Right renal pelvis (tissue), 4 donors: ENCODE results near the gene PITPNM3. TPM values are rescaled to one million over a fixed set of nuclear protein-coding genes. Genes with fewer than 3 reads are reported as not detected.

ENCODE experiments used
- DNase-seq, 4 donors: peaks; one replicate each; pipeline ENCODE4 v3.0.0-alpha.2; 2013; ENCODE audit warnings: low read depth in 4 of 4, low spot score in 3 of 4, missing footprints in 1 of 4
- polyA plus RNA-seq, 4 donors: library from polyadenylated mRNA; unstranded; fragments of 120-200 nt; gene quantifications; one replicate each; pipeline ENCODE4 v1.2.1, GENCODE V29; 2013; ENCODE audit not compliant: insufficient read length in 4 of 4

PITPNM3 gene
- polyA plus RNA-seq, 4 donors = 8.0 to 11.2 (median 9.1) TPM

DNA sequence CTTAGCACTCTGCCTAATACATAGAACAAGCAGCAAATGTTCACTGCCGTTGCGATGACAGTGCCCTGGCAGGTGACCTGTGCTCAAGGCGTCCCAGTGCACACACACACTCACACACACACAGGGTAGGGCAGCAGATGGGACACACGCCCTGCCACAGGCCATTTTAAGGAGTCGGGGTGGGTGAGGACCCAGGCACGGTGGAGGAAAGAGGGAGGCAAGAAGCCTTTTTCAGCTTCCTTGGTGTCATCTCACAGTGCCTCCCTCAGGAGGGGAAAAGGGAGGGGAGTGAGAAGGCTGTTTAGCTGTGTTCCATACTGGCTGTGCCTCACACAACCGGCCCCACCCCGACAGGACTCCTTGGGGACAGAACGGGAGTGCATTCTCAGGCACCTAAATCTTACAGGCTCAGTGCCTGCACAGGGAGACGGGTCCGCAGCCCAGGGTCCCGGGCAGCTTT, 1.5 kb downstream of the PITPNM3 start:
- DNase-seq = no peak

DNA sequence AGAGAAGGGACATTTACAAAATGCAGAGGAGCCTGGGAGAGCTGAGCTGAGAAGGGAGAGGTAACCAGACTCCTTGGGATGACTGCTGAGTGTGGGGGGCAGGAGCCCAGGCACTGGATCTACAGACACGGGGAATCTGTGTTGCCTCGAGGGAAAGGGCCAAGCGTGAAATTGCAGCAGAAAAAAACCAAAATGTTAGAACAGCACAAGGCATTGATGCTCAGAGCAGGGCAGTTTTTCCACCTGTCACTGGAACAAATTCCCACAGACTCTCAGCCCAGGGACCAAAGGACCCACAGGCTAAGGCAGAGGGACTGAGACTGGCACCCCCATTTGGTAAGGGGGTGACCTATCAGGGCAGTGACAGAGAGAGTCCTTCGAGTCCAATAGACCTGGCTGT, 2.0 kb downstream of the PITPNM3 start:
- no peak for DNase-seq

DNA sequence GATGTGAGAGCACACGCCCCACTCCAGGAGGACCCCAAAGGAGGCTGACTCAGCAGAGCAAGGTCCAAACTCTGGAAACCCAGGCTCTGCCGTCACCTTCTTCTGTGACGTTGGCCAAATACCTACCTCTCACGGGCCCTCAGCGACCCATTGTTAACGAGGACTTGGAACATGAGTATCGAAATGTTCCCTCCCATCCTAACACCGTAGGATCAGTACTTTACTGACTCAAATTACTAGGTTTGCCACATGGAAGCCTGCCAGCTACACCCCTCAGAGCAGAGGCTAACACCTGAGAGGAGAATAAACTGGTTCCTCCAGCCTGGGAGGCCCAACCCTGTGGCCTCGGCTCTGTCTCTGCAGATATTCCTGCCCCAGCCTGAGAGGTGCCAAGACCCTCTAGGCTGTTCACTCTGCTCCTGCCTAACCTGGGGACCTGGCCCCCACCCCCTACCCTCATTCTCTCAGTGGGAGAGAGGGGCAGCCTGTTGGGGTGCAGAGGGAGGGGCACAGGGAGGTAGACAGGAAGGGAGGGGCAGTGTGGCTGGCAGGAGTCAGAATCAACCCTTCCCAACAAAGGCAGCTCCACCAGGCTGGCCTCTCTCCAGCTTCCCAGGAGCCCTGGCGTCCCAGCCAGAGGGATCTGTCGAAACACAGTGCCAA, 4.4 kb downstream of the PITPNM3 start:
- DNase-seq = no peak

DNA sequence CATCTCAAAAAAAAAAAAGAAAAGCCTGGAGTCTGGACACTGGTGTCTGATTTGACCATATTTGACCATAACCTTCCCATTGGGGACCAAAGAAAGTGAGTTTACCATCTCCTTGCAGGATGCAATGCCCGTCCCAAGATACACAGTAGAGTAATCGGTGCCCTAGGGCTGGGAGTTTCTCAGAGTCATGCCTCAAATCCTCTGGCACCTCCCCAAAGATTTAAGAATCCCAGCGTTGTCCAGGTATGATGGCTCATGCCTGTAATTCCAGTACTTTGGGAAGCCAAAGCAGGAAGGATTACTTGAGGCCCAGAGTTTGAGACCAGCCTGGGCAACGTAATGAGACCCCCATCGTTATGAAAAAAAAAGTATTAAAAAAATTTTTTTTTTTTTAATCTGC, 5.0 kb downstream of the PITPNM3 start:
- no peak for DNase-seq

DNA sequence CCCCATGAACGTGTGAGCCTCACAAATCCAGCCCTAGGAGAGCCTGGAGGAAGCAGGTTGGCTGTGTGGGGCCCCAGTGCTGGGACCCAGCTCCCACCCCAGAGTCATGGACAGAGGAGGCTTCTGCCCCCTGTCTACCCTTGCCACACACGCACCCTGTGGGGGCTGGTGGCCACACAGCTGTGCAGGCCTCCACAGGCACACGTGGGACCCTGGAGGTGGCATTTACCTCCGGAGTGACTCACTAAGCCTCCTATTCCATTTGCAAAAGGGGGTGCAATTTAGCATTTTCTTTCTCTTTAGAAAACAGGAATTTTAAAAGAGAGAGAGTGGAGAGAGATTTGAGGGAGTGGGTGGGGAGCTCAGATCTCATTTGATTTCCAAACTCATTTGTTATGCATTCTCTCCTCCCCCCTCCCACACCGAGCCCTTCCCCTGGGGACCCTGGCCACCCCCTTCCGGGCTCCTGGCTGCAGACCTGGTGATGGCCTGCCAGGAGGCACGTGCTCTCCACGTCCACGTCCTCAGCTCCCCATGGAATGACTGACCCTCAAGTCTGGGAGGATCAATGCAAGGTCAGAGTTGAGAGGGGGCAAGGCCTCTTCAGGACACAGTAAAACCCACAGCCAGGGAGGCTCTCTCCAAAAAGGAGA, 6.8 kb downstream of the PITPNM3 start:
- no peak for DNase-seq

DNA sequence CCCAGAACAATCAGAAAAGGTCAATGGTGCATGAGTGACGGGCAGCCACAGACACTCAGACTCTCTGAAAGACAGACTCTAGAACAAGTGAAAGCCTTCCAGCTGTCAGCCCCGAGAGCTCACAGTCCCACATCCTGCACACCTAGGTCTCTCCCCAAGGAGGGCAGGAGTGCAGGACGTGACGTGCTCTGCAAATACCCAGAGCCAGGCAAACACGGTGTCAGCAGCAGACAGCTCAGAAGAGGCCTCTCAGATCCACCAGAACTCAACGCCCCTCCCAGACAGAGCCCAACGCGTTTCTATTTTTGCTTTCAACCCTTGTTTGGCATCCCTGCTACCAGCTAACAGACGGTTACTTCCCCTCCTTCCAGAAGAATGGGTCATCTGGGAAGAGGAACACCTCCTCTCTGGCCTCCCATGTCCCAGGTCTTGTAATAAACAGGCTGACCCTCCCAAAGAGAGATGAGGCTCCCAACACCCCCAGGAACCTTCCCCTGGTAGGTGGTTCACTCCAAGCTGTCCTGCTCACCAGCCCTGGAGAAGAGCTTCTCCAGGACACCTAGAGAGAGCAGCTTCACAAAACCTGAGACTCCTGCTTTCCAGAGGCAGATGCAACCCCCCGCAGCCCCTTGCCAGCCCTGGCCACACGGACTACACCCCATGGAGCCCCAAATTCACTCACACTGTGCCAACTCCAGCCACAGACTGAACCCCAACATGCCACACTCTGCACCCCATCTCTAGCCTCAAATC, 7.6 kb downstream of the PITPNM3 start:
- DNase-seq = no peak

DNA sequence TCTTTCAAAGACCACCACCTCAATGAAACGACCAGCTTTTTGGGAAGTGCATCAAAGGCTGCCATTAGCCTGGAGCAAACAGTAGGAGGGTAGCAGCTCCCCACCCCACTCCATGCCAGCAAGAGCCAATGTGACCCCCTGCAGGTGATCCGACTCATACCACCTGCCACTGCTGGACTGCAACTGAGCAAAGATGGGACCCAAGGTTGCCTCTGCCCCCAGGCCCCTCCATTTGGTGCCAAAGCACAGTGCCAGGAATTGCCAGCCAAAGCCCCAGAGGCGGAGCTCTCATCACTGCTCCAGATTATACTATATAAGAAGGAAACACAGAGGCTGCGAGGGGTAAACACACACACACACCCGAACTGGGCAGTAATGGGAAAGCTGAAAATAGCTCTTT, 8.3 kb downstream of the PITPNM3 start:
- no peak for DNase-seq

DNA sequence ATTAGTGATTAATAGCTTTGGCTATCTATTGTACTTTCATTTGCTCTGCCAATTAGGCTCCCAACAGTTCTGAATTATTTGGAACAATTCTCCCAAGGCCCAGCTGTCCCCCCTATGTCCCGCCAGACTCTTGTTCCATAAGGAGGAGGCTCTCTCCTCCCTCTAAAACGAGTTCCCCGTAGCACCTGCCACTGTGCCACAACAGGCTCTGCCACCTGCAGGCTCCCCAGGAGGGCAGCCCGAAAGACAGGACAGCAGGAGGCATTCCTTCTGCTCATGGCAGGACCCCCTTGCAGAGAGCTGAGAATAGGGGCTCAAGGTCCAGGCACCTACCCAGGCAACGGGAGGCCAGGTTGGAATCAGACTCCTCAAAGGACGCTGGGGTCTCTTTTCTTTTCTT, 9.0 kb downstream of the PITPNM3 start:
- no peak for DNase-seq

DNA sequence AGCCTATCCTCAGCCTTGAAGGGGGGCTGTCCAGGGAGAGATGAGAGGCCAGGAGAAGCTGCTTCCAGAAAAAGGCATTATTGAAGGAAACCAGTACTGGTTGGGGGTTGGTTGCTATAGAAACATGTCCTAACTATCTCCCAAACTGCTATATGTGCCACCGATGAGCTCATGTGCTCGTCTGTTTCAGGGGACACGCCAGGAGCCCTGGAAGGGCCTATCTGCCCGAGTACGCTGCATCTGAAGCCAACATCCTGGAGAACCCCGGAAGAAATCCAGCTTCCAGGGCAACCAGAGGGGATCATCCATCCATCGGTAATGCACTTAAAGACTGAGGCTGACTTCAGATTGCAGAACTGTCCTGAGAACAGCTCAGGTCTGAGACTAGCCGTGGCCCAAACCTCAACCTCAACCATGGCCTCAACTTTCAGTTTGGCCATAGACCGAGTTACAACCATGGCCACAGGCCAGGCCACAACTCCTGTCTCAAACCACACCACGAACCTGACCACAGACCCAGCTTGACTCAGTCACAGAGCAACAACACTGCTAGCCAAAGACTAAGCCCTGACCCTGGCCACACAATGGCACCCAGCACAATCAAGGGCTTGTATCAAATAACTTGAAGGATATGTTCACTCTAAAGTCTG, 10.2 kb downstream of the PITPNM3 start:
- DNase-seq = no peak

DNA sequence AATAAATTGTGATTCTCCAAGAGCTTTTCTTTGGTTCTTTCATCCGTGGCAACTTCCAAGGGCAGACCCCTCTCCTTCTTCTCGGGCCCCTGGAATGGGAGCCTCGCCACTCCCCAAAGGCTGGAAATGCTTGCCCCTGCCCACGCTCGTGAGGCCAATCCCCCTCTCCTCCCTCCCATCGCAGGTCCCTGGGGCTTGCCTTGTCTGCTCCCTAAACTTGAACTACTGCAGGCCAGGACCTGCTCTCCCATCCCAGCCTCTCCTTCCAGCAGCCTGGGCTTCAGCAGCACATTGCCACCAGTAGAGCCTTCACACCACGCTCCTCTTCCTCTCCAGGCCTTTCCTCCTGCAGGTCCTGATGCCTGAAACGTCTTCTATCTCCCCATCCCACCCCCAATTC, 11.1 kb downstream of the PITPNM3 start:
- DNase-seq = no peak

DNA sequence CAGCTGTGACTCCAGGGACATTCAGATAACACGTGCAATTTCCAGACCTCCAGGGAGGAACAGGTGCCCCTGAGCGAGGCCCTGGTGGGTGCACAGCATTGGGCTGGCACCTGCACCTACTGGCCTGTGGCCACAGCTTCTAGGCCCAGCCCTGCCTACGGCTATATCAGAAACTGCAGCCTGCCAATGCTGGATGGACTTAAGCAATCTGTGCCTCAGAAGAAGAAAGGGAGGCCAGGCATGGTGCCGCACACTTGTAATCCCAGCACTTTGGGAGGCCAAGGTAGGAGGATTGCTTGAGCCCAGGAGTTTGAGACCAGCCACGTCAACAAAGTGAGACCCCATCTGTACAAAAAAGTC, 12.4 kb downstream of the PITPNM3 start:
- DNase-seq = no peak

DNA sequence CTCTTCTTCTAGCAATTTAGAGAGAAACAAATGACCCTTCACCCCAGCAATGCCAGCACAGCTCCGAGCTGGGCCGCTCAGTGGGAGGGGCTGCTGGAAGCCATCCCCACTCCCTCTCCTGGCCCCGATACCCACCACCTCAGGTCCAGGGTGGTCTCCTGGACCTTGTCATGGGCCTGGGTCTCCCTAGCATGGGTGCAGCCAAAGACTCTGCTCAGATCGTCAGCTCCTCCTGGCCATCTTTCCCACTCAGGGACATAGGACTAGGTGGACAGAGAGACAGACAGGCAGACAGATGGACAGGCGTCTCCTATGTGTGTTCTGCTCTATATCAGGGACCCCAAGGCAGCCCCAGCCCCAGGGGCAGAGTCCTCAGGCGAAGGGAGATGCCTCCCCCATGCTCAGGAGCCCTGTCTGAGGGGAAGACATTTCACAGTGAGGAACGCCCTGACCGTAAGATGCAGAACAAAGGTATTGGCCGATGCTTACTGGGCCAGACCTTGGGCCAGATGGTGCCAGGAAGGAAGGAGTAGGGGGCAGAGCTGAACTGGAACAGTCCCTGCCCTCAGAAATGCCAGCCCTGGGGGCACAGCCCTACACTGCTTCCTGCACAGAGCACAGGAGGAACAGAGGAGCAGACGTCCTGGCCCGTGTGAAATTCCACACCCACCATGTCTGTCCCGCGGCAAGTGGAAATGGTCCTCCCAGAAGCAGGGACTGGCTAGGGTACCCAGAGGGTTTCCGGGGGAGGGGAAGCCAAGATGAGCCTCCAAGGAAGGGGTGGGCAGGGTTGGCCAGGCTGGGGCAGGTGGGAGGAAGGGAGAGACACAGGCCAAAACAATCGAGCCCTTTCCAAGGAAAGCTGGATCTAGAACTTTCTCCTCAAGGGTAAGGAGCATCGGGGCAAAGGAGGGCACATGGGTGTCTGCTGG, 13.0 kb downstream of the PITPNM3 start:
- DNase-seq = no peak

DNA sequence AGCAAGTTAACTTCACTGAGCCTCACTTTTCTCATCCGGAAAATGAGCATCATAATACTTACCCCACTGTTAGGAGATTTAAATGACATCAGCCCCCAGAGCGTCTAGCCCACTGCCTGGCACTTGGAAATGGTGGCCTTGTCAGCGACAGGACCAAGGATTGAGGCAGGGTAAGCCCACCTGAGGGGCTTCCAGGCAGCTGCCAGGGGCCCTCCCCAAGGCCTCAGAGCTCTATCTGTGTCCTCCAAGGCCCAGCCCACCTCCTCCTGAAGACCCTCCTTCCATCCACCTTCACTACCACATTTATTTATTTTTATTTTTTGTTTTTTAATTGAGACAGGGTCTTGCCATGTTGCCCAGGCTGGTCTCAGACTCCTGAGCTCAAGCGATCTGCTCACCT, 13.8 kb downstream of the PITPNM3 start:
- DNase-seq = no peak

DNA sequence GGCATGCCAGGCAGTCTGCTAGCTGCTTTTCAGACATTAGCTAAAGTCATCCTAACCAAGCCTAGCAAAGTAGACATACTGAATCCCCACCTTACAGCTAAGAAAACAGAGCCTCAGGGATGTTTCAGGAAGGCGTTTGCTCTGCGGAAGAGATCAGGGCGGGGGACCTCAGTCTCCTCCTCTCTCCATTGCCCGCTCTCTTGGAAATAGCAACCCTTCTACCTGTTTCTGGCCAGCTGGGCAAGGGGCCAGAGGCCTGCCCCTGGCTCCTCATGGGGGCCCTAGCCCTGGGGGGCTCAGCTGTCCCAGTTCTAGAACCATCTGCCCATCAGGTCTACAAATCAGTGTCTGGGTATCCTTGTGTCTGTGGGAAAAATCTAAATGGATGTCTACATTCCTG, 14.5 kb downstream of the PITPNM3 start:
- DNase-seq = no peak

DNA sequence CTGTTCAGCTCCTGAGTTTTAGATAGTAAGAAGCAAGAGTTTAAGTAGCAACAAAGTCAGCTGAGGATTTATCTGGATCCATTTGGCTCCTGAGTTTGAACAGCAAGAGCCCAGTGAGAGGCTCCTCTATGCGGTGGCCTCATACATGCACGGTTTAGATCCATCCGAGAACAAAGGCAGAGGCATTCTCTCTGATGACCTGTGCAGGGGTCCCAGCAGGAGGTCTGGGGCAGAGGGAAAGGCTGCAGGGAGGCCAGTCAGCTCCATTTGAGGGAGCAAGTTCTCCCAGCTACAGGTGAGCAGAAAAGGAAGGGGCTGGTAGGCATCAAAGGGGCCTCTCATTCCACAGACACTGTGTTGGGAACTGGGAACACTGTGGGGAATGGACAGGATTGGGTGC, 16.5 kb downstream of the PITPNM3 start:
- DNase-seq = no peak

DNA sequence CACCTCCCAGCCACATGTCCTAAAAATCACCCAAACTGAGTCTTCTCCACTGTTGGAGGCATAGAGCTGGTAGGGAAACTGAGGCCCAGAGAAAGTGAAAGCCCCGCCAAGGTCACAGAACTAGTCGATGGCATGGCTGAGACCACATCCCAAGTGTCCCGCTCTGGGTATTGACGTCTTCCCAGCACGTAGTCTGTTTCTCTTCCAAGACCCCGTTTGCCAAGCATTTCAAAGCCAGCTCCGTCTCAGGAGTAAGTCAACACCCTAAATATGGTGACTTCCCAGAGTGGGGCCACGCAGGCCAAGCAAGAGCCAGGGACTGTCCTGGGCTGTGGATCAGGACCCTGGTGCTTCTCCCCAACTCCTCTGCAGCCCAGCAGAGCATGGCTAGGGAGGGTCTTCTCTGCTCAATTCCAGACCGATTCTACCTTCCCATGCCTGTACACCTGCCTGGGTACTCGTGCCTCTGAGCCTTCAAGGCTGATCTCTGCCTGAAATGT, 19.7 kb downstream of the PITPNM3 start:
- no peak for DNase-seq

DNA sequence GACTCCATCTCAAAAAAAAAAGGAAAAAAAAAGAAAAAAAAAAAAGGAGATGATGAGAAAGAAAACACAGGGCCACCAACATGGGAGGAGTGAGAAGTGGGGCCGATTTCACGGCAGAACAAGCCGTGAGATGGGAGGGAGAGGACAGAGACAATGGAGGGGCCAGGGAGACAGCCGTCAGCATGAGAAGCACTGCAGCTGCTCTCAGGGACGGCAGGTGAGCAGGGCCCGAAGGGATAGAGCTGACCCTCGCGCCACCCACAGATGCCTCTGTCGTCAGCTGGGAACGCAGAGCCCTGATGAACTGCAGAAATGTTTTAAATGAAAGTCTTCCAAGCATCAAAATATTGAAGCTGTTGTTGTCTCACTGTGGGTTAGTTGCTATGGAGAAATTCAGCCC, 20.3 kb downstream of the PITPNM3 start:
- DNase-seq = no peak

DNA sequence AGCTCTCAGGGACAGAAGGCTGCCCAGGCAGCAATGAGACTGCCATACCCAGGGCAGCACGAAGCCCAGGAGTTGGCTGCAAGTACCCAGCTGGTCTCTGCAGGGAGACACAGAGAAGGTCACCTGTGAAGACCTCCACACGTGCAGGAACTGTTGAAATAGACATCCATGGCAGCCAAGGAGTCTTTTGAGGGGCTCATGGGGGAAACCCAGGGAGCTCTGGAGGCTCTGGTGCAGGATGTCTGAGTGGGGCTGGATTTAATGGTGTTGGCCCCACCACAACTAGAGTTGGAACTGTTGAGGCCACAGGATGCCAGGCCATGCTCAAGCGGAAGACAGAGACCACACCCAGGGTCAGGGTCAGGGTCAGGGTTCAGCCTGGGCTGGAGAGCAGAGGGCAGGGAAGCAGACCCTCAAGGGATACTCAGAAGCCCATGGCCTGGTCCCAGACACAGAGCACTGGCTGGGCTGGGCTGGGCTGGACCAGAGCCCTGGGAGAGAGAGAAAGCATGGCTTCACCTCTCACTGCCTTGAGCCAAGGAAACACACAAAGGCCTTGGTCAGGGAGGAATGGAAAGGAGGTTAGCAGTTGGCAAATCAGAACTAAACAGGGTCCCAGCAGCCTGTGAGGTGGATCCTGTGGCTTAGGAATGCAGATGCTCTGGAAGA, 21.4 kb downstream of the PITPNM3 start:
- no peak for DNase-seq

DNA sequence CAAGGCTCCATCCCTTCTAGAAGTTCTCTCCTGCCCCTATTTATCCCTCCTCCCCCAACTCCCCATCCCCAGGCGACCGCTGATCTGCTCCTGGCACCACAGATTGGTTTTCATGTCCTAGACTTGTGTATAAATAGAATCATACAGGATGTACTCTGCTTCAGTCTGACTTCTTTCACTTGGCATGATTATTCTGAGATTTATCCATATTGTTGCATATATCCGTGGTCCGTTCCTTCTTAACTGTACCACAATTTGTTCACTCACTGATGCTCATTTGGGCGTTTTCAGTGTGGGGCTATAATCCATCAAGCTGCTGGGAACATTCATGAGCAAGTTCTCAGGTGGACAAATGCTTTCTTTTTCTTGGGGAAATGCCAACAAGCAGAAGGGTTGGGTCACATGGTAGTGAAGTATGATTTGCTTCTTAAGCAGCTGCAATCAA, 23.9 kb downstream of the PITPNM3 start:
- no peak for DNase-seq

DNA sequence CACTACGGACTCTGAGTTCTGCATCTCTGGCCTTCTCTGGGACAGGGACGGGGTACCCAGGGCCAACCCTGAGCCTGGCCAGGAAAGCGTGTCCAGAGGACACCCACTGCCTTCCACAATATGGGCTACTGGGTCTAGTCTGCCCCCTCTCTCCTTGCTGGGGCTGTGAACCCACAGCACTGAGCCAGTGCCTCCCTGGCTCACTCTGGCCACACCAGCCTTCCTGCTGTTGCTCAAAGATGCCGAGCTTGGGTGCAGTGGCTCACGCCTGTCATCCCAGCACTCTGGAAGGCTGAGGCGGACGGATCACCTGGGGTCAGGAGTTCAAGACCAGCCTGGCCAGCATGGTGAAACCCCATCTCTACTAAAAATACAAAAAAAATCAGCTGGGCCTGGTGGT, 24.8 kb downstream of the PITPNM3 start:
- DNase-seq = no peak
